Measurements from ENCODE around the gene SPOPL.
"Not testable (repeated sequence)": the region's sequence is repeated elsewhere in the genome, so short reads cannot be mapped to it uniquely, and the experiment has no call there.

Gene SPOPL

DNA sequence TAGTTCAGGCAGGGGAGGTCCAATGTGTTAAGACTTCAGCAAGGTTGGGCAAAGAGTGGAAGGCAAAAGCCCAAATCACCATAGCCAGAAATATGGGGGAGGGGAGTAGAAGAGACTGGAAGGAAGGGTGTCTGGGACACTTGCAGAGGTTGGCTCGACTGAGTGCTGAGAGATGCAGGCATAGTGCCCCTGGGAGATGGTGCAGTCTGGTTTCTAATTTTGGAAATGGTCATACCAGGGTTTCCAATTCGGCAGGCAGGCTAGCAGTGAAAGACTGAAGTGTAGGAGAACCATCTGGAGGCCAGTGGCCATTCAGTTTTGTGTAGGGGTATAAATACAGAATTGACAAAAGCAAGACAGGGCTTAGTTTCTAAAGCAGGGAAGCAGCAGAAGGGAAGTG is 6.2 kb upstream of the SPOPL start:
- DNase-seq: no peak

DNA sequence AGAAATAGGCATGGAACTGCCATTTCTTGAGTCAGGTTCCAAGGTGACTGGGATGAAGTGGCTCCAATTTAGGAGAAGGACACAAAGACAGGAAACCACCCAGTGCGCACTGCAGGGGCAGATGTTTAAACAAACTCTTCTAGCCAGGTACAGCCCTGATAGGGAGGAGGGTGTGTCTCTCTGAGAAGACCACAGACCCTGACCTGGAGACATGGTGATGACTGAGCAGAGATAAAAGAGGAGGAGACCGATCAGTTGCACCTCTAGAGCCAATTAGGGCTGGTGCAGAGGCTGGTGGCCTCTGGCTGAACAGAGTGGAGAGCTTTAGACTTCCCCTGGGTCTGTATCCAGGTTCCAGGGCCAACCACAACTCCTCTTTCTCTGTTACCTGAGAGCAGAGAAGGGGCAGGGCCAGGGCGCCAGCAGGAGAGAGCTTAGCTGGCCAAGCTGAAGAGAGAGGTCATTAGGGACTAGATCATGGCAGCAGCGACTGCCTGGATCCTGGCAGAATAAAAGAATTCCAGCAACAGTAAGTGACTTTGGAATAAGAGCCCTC is 5.4 kb upstream of the SPOPL start:
- no peak for DNase-seq

- no peak for DNase-seq
Observed at GRCh38 chr2:138497294-138497693, 4.3 kb upstream of the SPOPL start.

- DNase-seq: no peak
Observed at GRCh38 chr2:138499684-138500083, 1.9 kb upstream of the SPOPL start.

DNA sequence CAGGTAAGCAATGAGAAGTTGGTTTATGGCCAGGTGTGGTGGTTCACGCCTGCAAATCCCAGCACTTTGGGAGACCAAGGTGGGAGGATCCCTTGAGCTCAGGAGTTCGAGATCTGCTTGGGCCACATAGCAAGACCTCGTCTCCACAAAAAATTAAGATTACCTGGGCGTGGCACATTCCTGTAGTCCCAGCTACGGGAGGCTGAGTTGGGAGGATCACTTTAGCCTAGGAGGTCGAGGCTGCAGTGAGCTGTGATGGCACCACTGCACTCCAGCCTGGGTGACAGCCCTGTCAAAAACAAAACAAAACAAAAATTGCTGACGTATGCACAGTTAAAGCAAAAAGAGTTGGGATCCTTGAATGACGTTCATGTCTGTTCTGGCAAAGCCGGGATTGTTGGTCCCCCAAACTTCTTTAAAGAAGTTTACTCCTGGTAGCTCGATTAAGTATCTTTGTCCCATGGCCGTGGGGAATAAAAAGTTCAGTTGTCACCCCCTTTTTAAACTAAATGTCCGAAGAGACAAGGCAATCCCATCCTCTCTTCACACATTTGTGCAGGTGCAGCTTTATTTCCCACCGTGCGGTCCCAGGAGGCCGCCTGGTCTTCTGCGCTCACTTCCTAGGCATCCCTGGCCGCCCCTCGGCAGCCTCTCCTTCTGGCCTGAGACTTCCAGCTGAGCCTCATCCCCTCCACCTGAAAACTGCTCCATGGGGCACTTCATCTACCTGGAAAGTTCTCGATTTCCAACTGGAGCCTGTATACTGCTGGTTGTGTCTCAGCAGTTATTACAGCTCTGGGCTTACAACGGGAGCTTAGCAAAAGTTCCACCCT is 762 bp upstream of the SPOPL start:
- peak; percentile 9 for DNase-seq

- no peak for DNase-seq
Observed at GRCh38 chr2:138502255-138503086, 901 bp downstream of the SPOPL start.

GRCh38 chr2:138503087-138503442 is 1.5 kb downstream of the SPOPL start:
- DNase-seq: no peak

- no peak for DNase-seq
Observed at GRCh38 chr2:138503652-138504051, 2.1 kb downstream of the SPOPL start.

DNA sequence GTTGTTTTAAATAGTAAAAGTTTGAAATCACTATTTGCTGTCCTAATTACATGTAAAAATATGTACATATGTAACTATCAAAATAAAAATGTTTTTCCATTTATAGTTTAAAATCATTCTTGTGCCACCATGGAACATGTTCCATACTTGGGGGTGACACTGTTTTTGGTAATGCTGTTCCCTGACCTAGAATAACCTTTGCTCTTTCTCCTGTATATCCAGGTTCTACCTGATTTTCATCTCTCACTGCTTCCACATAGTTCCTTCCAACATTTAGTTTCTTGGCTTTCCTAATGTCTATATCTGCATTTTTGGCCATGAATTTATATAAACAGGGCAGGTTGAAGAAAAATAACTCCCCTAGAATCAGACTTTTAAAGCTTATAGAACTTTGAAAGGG is 2.5 kb downstream of the SPOPL start:
- no peak for DNase-seq

DNA sequence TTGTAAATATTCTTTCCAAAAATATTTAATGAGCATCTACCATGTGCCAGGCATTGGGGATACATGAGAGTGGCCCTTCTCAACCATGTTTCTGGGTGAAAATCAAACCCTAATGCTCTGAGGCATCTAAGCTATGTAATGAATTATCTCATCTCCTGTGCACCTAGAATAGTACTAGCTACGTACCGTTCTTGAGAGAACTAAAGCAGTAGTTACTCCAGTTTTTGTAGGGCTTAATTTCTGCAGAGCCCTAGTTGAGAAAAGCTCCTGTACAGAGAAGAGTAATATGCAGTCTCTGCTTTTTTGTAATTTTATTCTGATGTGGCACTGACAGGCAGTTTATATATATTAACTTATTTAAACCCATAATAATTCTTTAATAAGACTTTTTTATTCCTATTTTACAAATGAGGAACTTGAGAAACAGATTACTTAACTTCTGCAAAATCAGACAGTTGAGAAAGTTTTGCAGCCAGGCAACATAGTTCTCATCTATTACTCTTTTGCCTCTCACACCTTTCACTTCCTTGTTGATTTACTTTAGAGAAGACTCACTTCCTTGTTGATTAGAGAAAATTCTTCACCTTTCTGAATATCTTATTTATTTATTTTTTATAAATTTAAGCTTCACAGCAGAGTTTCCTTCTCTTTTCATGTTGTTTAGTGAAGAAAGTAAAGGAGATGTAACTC is 3.1 kb downstream of the SPOPL start:
- DNase-seq: no peak

DNA sequence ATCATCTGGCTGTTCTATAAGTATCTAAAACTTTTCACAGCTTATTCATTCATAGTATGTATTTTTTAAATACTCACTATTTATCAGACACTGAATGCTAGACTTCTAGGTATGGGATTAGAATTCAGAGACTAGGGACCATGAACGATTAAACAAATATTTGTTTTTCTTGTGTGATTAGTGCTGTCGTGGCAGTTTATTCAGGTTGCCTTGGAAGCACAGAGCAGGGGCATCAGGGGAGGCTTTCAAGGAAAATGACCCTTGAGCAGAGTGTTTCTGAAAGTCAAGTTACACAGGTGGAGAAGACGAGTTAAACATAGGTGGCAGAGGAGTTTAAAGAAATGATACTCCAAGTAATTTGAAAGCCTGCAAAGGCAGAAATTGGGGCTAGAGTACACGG is 5.7 kb downstream of the SPOPL start:
- DNase-seq: no peak

DNA sequence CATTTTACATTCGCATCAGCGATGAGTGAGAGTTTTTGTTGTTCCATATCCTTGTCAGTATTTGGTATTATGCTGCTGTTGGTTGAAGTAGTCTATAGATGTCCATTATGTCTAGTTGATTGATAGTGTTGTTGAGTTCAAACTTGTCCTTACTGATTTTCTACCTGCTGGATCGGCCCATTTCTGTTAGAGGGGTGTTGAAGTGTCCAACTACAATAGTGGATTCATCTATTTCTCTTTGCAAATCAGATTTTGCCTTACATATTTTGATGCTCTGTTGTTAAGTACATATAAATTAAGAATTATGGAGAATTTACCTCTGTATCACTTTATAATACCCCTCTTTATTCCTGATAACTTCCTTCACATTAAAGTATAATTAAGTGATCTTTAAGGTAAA is 8.7 kb downstream of the SPOPL start:
- DNase-seq: no peak

- DNase-seq: no peak
Observed at GRCh38 chr2:138512672-138513071, 11.1 kb downstream of the SPOPL start.

GRCh38 chr2:138514173-138514572 is 12.6 kb downstream of the SPOPL start:
- no peak for DNase-seq

DNA sequence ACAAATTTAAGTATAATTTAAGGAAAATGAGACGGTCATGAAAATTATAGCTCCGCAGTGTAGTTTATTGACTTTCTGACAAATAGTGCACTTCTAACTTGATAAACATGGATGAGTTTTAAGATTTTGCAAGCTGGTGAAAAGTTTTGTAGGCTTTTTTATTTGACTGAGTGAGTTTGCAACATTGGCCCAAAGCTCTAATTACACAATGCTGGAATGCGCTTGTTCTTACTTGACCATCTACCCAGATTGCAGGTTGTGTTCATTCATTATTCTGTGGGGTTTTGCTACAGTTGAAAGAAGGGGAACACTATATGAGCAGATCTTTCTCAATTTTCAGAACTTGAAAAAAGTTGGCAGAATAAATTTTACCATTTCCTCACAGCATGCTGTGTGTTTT is 13.5 kb downstream of the SPOPL start:
- no peak for DNase-seq

GRCh38 chr2:138516030-138516704 is 14.6 kb downstream of the SPOPL start:
- no peak for DNase-seq

DNA sequence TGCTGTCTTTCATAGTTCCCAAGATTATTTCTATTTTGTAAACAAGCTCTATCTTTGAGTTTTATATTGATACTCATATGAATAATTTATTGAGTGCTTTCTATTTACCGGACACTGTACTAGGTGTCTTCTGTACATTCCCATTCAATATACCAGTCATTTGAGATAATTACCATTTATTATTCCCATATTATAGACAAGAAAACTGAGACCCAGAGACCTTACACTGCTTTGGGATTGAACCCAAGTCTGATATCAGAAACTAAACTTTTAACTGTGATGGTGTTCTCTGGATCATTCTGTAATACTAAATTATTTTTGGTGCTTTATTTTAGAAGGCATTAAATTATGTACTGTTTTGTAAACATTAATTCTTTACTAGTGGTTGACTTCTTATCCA is 17.3 kb downstream of the SPOPL start:
- no peak for DNase-seq

- DNase-seq: no peak
Observed at GRCh38 chr2:138521821-138522220, 20.3 kb downstream of the SPOPL start.

DNA sequence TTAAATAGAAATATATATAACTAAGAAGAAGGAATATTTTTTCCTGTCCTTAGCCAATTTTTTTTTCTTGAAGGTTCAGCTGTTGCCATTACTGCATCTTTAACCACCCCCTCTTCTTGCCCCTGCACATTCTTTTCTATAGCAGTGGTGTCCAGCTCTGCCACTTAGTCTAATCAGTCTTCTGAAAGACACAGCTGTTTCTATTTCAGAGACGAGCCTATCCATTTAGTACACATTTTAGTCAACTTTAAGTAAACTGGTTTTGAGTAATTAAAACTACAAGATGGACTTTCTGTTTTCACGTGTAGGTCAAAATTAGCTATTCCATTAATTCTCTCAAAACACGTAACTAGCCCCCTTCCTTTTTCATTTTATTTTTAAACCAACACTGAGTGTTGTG is 21.0 kb downstream of the SPOPL start:
- no peak for DNase-seq

DNA sequence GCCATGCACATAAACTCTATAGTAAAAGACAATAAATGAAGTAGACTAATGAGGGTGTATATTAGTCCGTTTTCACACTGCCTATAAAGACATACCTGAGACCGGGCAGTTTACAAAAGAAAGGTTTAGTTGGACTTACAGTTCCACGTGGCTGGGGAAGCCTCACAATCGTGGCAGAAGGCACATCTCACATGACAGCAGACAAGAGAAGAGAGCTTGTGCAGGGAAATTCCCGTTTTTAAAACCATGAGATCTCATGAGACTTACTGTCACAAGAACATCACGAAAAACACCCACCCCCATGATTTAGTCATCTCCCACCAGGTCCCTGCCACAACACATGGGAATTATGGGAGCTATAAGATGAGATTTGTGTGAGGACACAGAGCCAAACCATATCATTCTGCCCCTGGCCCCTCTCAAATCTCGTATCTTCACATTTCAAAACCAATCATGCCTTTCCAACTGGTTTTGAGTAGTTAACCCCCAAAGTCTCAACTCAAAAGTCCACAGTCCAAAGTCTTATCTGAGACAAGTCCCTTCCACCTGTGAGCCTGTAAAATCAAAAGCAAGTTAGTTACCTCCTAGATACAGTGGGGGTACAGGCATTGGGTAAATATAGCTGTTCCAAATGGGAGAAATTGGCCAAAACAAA is 21.6 kb downstream of the SPOPL start:
- DNase-seq: not testable (repeated sequence)

DNA sequence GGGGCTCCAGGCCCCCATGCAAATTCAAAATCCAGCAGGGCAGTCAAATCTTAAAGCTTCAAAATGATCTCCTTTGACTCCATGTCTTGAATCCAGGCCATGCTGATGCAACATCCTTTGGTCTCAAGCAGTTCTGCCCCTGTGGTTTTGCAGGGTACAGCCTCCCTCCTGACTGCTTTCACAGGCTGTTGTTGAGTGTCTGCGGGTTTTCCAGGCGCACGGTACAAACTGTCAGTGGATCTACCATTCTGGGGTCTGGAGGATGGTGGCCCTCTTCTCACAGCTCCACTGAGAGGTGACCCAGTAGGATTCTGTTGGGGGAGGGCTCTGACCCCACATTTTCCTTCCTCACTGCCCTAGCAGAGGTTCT is 22.1 kb downstream of the SPOPL start:
- DNase-seq: not testable (repeated sequence)

GRCh38 chr2:138524353-138524752 is 22.8 kb downstream of the SPOPL start:
- not testable (repeated sequence) for DNase-seq
